Caki2 (cell line): ENCODE measurements around the gene NCR2. TPM values are rescaled to one million over a fixed set of nuclear protein-coding genes. Genes with fewer than 3 reads are reported as not detected.

ENCODE experiments used
- DNase-seq: peaks from one replicate; pipeline ENCODE4 v3.0.0-alpha.2; 2015; ENCODE audit warnings: low read depth
- in situ Hi-C: cut with HindIII; loops from 2 replicates; pipeline ENCODE4 v1.10.0; 2016; ENCODE audit warnings: low sequenced_read_pairs, low pct_unique_long_range_greater_than_20kb, mixed read lengths
- total RNA-seq: library from RNA; depleted of rRNA; stranded (reverse); fragments of >200 nt; shearing (Covaris generic); gene quantifications from 2 replicates; pipeline ENCODE4 v1.2.3, GENCODE V29; 2014; ENCODE audit warnings: low replicate concordance

Gene NCR2
- total RNA-seq, 1 experiment from 2014 or later: not detected

DNA sequence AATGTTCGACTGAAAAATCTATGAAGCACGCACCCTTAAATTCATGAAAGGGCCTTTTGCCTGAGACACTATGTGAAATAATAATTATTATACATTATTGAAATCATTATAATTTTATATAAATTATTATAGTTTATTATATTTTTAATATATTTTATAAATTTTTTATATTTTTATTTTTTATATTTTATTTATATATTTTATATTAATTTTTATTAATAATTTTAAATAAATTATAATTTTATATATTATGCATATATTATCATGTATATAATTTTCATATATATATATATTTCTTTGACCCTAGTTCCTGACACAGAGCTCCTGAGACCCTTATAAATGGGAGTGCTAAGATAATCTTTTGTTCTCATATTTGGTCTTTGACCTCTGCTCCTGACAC is 13.5 kb downstream of the NCR2 start:
- in situ Hi-C loops: no loop called here
- DNase-seq: no peak

- in situ Hi-C loops: no loop called here
- no peak for DNase-seq
Observed at GRCh38 chr6:41352396-41352795, 17.0 kb downstream of the NCR2 start.

- in situ Hi-C loops: no loop called here
- no peak for DNase-seq
Observed at GRCh38 chr6:41352907-41353306, 17.5 kb downstream of the NCR2 start.

DNA sequence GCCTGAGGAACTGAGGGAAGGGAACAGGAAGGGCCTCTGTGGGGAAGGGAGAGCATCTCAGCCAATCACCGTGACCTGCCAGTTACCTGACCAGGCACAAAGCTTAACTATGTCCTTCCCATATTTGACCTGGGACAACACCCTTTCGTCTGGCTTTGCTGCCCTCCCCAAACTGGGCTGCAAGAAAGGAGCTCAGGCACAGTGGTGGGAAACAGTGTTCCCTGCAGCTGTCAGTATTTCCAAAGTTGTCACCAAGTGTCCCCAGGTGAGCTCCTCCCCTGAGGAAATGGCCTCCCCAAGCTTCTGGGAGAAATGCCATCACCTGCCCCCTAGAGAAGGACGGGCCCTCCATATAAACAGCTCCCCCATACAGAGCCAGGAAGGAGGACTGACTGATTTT is 17.9 kb downstream of the NCR2 start:
- DNase-seq: no peak
- in situ Hi-C loops: no loop called here

DNA sequence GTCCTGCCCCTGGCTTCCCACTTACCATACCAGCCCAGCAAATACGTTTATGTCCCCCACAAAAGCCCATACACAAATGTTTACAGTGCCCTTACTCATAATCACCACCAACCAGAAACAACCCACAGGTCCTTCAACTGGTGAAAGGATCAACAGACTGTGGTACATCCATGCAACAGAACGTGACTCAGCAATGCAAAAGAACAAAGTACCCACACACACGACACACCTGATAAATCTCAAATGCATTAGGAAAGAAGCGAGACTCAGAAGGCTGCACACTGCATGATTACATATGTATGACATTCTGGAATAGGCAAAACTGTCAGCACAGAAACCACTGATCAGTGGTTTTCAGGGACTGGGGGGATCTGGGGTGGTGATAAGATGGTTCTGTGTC is 20.5 kb downstream of the NCR2 start:
- no peak for DNase-seq
- in situ Hi-C loops: no loop called here

DNA sequence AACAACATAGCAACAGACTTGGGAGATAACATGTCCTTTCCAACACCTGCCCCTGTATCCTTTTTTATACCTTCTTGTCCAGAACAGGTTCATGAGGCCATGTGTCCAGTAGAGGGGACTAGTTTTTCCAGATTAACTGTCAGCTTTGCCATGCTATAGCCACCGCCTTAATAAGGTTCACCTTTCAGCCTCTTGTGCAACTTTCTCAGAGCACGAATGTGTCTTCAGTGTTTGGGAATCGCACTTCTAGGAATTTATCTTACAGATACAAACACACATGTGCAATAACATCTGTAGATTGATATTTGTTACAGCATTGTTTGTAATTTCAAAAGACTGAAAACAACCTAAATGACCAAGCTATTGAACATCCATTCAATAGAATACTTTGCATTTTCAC is 21.4 kb downstream of the NCR2 start:
- DNase-seq: no peak
- in situ Hi-C loops: no loop called here

DNA sequence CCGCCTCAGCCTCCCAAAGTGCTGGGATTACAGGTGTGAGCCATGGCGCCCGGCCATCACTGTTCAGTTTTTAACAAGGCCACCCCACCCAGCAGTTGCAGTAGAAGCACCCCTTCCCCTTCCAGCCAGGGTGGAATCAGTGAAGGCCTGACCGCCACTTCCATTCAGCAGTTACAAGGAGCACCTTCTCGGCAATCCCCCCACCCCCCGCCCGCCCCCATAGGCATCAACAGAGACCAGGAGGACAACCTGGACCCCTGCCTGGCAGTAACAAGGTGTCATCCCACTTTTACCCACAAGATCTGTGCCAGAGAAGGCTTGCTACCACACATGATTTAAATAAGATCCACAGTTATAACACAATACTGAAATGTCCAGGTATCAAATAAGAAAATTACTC is 23.1 kb downstream of the NCR2 start:
- DNase-seq: no peak
- in situ Hi-C loops: no loop called here

GRCh38 chr6:41359617-41360313 is 24.4 kb downstream of the NCR2 start:
- DNase-seq: no peak
- in situ Hi-C loops: no loop called here

- in situ Hi-C loops: no loop called here
- no peak for DNase-seq
Observed at GRCh38 chr6:41360314-41360685, 24.9 kb downstream of the NCR2 start.

DNA sequence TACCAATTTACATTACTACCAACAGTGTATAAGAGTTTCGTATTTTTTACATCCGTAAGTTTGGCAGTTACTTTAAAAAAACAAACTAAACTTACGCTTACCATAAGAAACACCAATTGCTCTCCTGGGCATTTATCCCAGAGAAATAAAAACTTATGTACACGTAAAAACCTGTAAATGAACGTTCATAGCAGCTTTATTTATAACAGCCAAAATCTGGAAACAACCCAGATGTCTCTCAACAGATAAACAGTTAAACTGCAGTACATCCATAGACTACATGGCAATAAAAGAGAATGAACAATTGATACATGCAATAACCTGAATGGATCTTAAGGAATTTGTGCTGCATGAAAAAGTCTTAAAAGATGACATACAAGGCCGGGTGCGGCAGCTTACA is 30.7 kb downstream of the NCR2 start:
- in situ Hi-C loops: no loop called here
- no peak for DNase-seq

GRCh38 chr6:41367061-41367460 is 31.7 kb downstream of the NCR2 start:
- in situ Hi-C loops: no loop called here
- DNase-seq: no peak

- in situ Hi-C loops: no loop called here
- DNase-seq: peak; percentile 53
Observed at GRCh38 chr6:41367700-41368099, 32.3 kb downstream of the NCR2 start.

DNA sequence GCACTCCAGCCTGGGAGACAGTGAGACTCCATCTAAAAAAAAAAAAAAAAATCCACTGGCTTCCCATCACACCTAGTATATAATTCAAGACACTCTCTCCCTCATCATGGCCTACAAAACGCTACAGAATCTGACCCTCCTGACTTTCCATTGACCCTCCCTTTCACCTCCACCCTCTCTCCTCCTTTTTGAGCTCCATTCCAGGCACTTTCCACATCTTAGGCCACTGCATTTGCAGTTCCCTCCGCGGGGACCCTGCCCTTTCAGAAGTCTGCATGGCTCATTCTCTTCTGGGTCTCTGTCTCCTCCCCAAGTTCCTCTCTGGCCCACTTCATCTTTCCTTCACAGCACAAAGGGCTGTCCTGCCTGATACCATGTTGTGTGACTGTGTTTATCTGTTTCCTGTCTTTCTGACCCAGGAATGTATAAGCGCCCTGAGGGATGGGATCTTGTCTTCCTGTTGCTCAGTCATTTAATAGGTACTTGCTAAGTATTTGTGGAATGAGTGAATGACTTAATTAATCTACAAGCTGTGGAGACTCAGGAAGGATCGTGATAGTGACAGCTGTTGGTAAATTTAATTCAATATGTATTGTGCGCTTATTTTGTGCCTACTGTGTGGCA is 35.2 kb downstream of the NCR2 start:
- in situ Hi-C loops: no loop called here
- DNase-seq: no peak

DNA sequence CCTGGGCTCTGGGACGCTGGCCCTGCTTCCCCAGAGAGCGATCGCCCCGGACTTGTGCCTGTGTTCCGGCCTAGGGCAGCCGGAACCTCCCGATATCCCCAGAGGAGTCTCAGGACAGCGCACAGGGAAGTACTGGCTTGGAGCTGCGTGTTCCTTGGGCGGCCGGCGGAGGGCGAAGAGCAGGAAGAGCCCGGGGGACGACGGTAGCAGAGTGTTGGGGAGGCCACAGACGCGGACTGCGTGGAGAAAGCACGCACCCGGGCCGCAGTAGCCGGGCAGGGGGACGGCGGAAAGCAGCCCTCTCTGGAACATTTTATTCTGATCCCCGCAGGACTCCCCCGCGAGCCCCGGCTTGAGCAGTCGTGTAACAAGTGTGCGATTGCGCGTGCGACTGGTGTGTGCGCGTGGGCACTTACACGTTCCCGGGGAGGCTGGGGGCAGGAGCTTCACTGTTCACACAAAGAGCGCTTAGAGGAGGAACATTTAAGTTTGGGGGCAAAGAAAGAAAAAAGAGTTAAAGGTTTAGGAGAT is 36.1 kb downstream of the NCR2 start:
- DNase-seq: peak; percentile 12
- in situ Hi-C loops: no loop called here

- peak; percentile 11 for DNase-seq
- in situ Hi-C loops: no loop called here
Observed at GRCh38 chr6:41371992-41372831, 36.8 kb downstream of the NCR2 start.

- in situ Hi-C loops: no loop called here
- DNase-seq: no peak
Observed at GRCh38 chr6:41372832-41373626, 37.6 kb downstream of the NCR2 start.

DNA sequence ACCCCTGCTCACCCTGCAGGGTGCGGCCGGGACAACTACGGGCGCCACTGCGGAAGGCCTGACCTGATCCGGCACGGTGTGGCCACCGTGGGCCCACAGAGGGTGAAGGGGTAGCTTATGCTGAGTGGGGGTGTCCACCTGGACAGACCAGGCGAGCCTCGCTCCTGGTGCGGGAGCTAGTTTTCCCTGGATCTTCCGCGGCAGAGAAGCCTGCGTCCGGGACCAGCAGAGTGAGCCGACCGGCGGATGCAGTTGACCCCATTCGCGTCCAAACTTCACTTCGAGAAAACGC is 38.2 kb downstream of the NCR2 start:
- DNase-seq: no peak
- in situ Hi-C loops: no loop called here

GRCh38 chr6:41373919-41374617 is 38.7 kb downstream of the NCR2 start:
- in situ Hi-C loops: no loop called here

More at GRCh38 chr6:41373919-41374617, 38.7 kb downstream of the NCR2 start:
- no peak for DNase-seq
